HG03432 (cell line): Measurements from ENCODE around the gene CYB561D1.
"Not testable (repeated sequence)": the region's sequence is repeated elsewhere in the genome, so short reads cannot be mapped to it uniquely, and the experiment has no call there.

Source experiments
- ATAC-seq: cut with Tn5 transposase; IDR thresholded peaks from one replicate; pipeline ENCODE4 v1.9.1; 2021; ENCODE audit warnings: mild to moderate bottlenecking, moderate library complexity; ENCODE audit not compliant: unreplicated experiment

Gene CYB561D1, protein sequence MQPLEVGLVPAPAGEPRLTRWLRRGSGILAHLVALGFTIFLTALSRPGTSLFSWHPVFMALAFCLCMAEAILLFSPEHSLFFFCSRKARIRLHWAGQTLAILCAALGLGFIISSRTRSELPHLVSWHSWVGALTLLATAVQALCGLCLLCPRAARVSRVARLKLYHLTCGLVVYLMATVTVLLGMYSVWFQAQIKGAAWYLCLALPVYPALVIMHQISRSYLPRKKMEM

DNA sequence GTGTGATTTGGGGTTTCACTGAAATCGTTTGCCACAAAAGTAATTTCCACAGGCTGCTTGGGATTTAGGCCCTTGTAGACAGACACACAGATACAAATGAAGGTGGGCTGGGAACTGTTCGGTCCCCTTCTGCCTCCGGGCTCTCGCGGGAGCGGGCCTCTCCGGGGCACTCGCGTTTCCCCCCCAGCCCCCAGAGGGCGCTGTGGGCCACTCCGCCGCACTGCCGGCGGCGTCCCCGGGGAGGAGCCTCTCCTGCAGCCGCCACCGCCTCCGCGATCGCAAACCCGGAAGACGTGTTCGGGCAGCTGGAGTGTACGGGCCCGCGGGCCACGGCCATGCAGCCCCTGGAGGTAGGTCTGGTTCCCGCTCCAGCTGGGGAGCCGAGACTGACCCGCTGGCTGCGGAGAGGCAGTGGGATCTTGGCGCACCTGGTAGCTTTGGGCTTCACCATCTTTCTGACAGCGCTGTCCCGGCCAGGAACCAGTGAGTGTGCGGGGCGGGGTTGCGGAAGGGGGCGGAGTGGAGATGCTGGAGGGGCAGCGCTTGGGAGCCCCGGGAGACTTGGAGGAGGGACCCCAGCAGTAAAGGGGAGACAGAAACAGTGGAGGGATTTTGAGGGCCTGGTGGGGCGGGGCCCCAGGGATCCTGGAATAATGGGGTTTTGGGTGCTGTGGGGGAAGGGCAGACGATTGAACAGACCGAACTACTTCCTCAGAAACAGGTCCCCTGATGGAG lies at the start of gene CYB561D1:
Gene CYB561D1 (plus strand): TSS at position 290 of the 735 bp plus-strand sequence. CDS start 46 bp downstream, at position 336.
- ATAC-seq = peak; percentile 90

- ATAC-seq = no peak
Observed at GRCh38 chr1:109444346-109444745, 49.5 kb upstream of the CYB561D1 start.

DNA sequence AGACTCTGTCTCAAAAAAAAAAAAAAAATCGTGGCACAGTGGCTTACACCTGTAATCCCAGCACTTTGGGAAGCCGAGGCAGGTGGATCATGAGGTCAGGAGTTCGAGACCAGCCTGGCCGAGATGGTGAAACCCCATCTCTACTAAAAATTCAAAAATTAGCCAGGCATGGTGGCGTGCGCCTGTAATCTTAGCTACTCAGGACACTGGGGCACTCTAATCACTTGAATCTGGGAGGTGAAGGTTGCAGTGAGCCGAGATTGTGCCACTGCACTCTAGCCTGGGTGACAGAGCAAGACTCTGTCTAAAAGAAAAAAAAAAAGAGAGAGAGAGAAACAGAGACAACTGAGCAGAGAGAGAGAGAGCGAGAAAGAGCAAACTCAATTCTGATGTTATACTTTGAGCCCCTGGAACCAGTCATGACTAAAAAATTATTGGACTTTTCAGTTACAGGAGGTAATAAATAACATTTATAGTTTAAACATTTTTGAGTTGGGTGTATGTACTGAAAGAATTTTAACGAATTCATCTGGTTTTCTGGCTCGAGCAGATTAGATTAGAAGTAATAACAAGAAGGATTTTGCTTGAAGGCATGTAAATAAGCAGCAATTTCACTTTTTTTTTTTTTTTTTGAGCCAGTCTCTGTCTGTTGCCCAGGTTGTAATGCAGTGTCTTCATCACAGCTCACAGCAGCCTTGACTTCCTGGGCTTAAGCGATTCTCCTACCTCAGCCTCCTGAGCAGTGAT lies 47.8 kb upstream of the CYB561D1 start:
- ATAC-seq = not testable (repeated sequence)

- no peak for ATAC-seq
Observed at GRCh38 chr1:109447524-109447923, 46.4 kb upstream of the CYB561D1 start.

DNA sequence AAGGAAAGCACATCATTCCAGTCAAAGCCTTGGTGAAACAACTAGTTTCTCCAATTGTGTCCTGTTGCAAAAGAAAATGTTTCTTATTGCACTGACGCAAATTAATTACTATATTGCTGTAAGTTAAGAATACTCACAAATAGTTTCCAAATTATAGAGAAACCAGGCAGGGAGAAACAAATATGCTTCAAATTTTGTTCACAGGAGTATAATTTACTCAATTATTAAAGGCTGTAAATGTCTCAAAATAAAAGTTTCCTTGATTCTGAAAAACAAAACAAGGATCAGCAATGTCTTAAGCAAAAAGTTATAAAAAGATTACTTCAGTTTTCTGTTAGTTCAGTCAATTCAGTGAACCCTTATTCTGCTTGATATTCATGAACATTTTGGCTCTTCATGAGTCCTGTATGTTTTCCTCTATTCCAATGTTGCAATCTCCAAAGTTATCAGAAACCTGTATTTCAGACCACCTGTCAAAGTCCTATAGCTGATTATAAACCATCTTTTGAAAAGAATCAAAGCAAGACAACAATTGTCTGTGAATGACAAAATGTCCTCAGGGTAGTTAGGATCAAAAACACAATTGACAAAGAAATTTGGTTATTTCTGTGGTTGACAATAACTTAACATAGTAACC lies 39.3 kb upstream of the CYB561D1 start:
- no peak for ATAC-seq

- ATAC-seq = no peak
Observed at GRCh38 chr1:109457819-109458218, 36.1 kb upstream of the CYB561D1 start.

DNA sequence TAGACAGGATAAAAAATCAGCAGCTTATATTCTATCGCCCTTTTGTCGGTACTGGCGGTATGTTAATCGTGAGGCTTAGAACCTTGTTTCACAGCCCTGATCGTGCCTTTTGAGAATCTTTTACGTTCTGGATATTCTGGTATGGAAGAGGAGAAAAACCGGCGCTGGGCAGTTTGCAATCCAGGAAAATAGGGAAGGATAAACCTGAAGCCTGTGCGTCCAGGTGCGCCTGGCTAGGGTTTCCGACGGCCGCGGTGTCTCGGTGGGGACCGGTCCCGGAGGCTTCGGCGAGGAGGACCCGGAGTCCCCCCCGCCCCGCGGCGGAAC lies 27.8 kb upstream of the CYB561D1 start:
- no peak for ATAC-seq

- ATAC-seq = no peak
Observed at GRCh38 chr1:109466452-109467300, 27.2 kb upstream of the CYB561D1 start, which contains the start of gene SYPL2. Gene SYPL2 (plus strand): TSS chr1:109466546. CDS start chr1:109466844, 298 bp downstream.

- ATAC-seq = no peak
Observed at GRCh38 chr1:109467301-109467777, 26.6 kb upstream of the CYB561D1 start.

DNA sequence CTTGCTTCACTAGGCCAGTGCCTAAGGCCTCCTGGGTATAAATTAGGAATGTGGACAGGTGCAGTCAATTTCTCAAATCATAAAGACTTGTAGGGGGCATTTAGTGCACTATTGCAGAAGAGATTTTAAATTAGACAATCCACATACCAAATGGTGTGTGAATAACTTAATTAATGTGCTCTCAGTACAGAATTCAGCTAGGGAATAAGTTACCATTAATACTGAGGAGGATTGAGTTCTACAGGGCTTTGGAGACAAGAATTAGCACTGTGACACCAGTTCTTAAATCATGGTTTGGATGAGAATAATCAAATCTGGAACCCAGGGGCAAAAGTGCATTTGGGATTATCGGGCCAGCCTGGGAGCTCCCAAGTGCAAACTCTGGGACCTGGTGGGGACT lies 25.8 kb upstream of the CYB561D1 start:
- ATAC-seq = no peak

- ATAC-seq = no peak
Observed at GRCh38 chr1:109468903-109469302, 25.0 kb upstream of the CYB561D1 start.

DNA sequence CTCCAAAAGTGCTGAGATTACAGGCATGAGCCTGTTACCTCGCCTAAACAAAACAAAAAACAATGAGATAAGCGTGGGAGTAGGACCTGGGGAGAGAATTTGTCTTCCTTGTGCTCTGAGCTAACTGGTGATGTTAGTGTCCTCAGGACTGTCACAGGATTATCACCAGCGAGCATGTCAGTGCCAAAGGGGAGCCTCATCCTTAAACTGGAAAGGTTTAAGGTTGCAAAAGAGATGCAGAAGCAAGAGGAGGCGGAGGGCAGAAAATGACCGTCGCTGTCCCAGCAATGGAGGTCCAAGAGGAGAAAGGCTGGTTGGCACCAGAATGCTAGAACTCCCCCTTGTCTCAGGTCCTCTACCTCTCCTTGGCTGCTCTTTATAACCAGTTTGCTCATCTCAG lies 23.6 kb upstream of the CYB561D1 start:
- no peak for ATAC-seq

- ATAC-seq = no peak
Observed at GRCh38 chr1:109472779-109473178, 21.1 kb upstream of the CYB561D1 start.

DNA sequence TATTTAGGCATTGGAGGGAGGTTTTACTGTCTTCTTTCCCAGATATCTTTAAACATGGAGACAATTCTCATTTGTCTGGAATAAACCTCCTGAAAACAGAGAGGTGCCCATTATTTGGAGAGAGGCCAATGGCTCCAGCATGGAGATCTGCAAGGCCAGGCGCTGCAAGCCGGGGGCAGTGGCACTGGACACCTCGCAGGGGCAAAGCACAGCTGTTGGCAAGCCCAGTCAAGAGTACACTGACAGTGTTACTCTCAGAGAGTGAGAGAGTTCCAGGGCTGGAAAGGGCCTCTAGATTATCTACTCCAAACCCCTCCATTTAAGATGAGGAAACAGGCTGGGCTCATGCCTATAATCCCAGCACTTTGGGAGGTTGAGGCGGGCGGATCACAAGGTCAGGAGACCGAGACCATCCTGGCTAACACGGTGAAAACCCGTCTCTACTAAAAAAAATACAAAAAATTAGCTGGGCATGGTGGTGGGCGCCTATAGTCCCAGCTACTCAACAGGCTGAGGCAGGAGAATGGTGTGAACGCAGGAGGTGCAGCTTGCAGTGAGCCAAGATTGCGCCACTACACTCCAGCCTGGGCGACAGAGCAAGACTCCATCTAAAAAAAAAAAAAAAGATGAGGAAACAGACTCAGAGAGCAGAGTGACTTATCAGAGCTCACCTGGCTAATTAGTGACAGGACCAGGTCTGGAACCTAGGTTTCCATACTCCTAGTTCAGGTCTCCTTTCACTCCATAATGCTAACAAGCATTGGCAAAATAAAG lies 20.4 kb upstream of the CYB561D1 start:
- not testable (repeated sequence) for ATAC-seq

DNA sequence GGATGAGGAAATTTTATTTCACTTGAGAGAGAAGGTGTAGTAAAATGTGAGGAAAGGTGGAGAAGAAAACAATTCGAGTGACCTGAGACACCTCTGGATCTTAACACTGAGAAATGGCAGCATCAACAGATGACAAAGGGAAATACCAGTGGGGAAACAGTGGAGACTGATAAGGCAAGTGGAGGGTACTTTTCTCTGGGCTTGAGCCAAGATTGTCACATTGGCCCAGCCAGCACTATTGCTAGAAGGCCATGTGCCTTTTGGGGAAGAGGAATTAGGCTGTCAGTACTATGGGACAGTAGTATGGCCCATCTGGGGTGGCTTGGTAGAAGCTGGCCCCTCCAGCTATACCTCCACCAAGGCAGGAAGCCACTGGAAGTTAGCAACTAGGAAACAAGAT lies 19.2 kb upstream of the CYB561D1 start:
- no peak for ATAC-seq

DNA sequence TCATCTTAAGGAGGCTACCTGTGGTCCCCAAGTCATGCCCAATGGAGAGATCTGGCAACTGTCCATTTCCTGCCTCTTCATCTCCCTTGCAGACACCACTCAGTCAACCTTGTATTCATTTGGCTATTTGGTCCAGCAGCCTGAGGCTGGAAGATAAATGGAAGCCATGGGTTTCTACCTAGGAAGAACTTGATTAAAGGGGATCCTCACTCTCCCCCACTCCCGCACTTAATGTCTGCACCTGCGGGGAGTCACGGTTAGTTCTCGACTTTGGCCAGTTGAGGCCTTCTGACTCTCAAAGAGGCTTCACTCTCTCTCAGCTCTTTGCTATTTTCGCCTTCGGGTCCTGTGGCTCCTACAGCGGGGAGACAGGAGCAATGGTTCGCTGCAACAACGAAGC lies 18.6 kb upstream of the CYB561D1 start:
- no peak for ATAC-seq

GRCh38 chr1:109476825-109477224 lies 17.1 kb upstream of the CYB561D1 start:
- no peak for ATAC-seq

DNA sequence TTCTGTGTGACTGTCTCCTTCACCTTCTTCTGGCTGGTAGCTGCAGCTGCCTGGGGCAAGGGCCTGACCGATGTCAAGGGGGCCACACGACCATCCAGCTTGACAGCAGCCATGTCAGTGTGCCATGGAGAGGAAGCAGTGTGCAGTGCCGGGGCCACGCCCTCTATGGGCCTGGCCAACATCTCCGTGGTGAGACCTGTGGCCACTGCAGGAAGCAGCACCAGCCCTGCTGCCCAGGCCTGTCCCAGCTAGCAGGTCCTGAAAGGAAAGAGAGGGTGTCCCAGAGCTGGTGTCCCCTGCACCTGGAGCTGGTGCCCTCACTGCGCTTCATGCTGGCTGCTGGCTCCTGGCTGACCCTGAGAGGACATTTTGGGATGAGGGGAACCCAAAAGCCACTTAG lies 16.1 kb upstream of the CYB561D1 start:
- no peak for ATAC-seq

GRCh38 chr1:109478806-109479205 lies 15.1 kb upstream of the CYB561D1 start:
- ATAC-seq = no peak

DNA sequence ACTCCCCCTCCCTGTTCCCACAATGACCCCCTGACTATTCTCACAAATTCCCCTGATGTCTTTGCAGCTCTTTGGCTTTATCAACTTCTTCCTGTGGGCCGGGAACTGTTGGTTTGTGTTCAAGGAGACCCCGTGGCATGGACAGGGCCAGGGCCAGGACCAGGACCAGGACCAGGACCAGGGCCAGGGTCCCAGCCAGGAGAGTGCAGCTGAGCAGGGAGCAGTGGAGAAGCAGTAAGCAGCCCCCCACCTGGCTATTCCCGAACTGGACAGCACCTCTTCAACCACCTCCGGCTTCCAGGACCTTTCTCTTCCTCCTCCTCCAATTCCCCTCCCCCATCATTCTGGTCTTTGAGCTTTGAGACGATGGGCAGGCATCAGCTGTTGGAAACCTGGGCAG lies 14.6 kb upstream of the CYB561D1 start:
- no peak for ATAC-seq
